ENCODE data around the gene MMP3.
"Not testable (repeated sequence)": the region's sequence is repeated elsewhere in the genome, so short reads cannot be mapped to it uniquely, and the experiment has no call there.

Gene MMP3

DNA sequence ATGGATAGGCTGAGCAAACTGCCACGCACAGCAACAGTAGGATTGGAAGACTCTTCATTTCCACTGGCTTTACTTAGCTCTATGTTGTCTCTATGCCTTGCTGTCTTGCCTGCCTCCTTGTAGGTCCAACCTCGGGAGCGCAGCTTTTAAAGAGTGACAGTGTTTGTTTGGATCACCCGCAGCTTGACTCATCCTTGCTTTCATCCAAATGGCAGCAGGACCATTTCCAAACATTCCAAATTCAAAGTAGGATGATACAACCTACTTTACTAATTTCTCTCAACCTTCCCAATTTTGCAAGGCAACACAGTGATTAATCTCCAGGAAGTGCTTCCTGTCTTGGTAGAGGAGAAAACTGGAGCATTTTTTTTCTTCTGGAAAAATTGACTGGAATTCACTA is at the start of gene MMP3:
Gene MMP3 (minus strand): TSS at position 121 of the 400 bp plus-strand sequence. CDS start 63 bp downstream, at position 58.
- in situ Hi-C loops (cut with HindIII; ENCODE audit: low pct_ligation_motif_present, low pct_unique_long_range_greater_than_20kb, low sequenced_read_pairs): no loop called here
- DNase-seq: no peak

- no peak for DNase-seq
- in situ Hi-C loops (cut with HindIII; ENCODE audit: low pct_ligation_motif_present, low pct_unique_long_range_greater_than_20kb, low sequenced_read_pairs): no loop called here
These were observed 48.3 kb upstream of the MMP3 start for GRCh38 chr11:102891736-102892135.

- in situ Hi-C loops (cut with HindIII; ENCODE audit: low pct_ligation_motif_present, low pct_unique_long_range_greater_than_20kb, low sequenced_read_pairs): no loop called here
These were observed 43.6 kb upstream of the MMP3 start for GRCh38 chr11:102886999-102887398.

GRCh38 chr11:102883141-102883540 is 39.7 kb upstream of the MMP3 start:
- in situ Hi-C loops (cut with HindIII; ENCODE audit: low pct_ligation_motif_present, low pct_unique_long_range_greater_than_20kb, low sequenced_read_pairs): no loop called here
- no peak for DNase-seq

More at GRCh38 chr11:102886999-102887398, 43.6 kb upstream of the MMP3 start:
- DNase-seq: no peak

DNA sequence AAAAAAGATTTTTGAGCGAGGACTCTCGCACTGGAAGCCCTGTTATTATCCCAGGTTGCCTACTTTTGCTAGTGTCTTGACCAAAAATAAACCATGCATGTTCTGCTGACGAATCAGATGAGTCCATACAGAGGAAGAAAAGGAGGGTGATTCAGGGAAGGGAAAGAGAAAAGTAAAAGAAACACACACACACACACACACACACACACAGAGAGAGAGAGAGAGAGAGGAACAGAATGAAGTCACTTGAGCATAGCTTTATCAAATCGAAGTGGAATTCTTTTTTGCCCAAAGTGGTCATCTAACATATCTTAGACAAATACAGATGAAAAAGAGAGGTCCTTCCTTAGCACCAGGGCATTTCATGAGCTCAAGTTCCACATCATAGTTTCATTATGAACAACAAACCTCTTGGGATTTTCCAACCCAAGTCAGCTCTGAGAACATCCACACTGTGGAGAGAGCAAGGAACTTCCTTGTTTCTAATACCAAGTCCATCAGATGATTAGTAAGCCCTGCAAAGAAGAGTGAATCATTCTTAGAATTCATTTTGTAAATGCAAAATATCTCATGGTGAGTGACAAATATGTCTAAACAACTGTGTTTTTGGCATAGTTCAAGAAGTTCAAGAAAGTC is 39.1 kb upstream of the MMP3 start:
- in situ Hi-C loops (cut with HindIII; ENCODE audit: low pct_ligation_motif_present, low pct_unique_long_range_greater_than_20kb, low sequenced_read_pairs): no loop called here
- no peak for DNase-seq

DNA sequence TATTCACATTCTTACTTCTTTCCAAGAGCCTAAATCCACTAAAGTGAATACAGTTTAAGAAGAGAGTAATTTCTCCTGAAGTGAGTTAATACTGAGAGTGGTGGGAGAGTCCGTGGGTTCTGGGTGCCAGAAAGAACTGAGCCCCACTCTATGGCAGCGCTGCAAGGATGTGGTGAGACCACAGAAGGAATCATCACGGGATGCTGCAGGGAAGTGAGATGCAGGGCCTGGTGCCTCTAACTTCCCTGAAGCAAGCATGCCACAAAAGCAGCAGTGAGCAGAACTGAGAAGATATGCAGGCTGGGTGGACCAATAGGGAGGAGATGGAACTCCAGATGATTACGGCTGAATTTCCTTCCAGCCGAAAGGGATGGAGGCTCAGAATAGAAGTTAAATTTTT is 36.4 kb upstream of the MMP3 start:
- no peak for DNase-seq
- in situ Hi-C loops (cut with HindIII; ENCODE audit: low pct_ligation_motif_present, low pct_unique_long_range_greater_than_20kb, low sequenced_read_pairs): no loop called here

DNA sequence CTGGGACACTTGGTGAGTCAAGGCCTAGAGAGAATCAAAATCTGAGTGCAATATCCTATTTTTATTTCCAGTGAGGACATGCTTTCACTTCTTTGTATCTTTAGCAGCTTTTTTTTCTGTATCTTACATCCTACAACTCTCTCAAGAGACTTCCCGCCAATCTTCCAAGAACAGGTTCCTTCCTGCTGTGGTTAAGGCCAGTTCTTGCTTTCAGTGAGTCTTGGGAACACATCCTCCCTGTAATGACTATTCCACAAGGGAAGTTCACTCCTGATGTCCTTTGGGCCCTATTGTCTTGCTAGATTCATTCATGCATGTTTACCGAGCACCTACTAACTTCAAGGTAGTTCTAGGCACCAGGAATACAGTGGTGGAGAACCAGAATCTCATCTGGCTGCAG is 35.2 kb upstream of the MMP3 start:
- in situ Hi-C loops (cut with HindIII; ENCODE audit: low pct_ligation_motif_present, low pct_unique_long_range_greater_than_20kb, low sequenced_read_pairs): no loop called here
- no peak for DNase-seq

DNA sequence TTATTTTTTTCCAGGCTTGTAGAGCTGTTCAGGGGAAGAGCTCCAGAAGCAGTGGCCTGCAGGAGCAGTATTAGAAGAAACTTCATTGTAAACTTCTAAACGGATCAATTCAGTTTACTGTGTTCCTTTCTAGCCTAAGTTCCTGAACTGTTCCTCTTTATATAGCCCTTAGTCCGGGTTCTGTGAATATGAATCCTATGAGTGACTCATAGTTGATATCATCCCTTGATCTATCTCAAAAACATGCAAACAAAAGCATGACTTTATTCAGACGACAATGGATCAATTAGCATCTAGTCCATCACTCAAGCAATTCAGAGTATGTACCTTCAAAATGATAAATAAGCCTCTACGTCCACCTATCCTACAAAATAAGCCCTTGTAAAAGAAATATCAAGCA is 31.4 kb upstream of the MMP3 start, which contains the start of gene MMP12:
Gene MMP12 (minus strand): TSS at position 131 of the 400 bp plus-strand sequence. CDS start 45 bp downstream, at position 86.
- DNase-seq: no peak
- in situ Hi-C loops (cut with HindIII; ENCODE audit: low pct_ligation_motif_present, low pct_unique_long_range_greater_than_20kb, low sequenced_read_pairs): no loop called here

DNA sequence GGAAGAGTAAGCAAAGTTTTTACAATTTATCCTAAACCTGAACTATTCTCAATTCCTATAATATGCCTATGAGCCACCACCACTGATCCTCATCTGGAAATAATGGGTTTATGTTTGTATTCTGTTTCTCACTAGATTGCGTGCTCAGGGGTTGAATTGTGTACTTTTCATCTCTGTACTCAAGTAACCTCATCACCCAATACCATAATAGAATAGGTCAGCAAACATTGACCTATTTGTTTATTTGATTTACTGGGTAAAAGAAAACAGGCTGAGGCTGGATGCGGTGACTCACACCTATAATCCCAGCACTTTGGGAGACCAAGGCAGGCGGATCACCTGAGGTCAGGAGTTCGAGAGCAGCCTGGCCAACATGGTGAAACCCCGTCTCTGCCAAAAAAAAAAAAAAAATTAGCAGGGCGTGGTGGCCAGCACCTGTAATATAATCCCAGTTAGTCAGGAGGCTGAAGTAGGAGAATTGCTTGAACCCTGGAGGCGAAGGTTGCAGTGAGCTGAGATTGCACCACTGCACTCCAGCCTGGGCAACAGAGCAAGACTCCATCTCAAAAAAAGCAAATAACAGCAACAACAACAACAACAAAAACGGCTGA is 26.1 kb upstream of the MMP3 start:
- in situ Hi-C loops (cut with HindIII; ENCODE audit: low pct_ligation_motif_present, low pct_unique_long_range_greater_than_20kb, low sequenced_read_pairs): not testable (repeated sequence)

DNA sequence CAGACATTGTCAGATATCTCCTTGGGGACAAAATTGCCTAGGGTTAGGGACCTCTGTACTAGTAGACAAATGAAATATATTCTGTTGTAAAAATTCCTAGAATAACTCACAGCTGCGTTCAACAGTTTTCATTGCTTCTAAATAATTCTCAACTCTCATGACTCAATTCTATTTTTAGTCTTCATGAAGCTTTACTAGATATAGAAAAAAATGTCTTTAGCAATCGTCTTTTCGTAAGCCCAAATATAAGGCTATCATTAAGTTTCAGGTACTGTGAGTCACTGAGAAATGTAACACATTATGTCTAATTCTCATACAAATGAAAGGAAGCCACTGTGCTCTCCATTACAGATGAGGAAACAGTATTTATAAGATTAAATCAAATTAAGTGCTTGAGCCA is 24.9 kb upstream of the MMP3 start:
- no peak for DNase-seq
- in situ Hi-C loops (cut with HindIII; ENCODE audit: low pct_ligation_motif_present, low pct_unique_long_range_greater_than_20kb, low sequenced_read_pairs): no loop called here

More for the DNA sequence above, 26.1 kb upstream of the MMP3 start:
- not testable (repeated sequence) for DNase-seq

DNA sequence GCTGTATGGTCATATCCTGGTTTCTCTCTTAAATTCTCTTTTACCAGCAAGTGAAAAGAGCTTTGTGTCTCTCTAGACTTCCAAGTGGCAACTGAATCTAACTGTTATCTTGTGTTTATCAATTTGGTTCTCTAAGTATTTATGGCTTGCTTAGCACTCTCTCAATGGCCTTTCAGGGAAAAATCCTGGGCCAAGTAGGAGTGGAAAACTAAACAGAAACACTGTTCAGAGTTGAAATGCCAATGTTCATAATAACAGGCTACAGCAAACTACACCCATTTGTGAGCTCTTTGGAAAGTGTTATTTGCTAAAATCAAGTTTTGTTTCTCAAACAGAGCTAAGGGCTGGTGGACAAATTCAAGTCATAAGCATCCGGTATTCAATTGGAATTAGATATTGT is 21.3 kb upstream of the MMP3 start:
- DNase-seq: no peak
- in situ Hi-C loops (cut with HindIII; ENCODE audit: low pct_ligation_motif_present, low pct_unique_long_range_greater_than_20kb, low sequenced_read_pairs): no loop called here

- in situ Hi-C loops (cut with HindIII; ENCODE audit: low pct_ligation_motif_present, low pct_unique_long_range_greater_than_20kb, low sequenced_read_pairs): no loop called here
- no peak for DNase-seq
These were observed 10.5 kb upstream of the MMP3 start for GRCh38 chr11:102853956-102854355.

DNA sequence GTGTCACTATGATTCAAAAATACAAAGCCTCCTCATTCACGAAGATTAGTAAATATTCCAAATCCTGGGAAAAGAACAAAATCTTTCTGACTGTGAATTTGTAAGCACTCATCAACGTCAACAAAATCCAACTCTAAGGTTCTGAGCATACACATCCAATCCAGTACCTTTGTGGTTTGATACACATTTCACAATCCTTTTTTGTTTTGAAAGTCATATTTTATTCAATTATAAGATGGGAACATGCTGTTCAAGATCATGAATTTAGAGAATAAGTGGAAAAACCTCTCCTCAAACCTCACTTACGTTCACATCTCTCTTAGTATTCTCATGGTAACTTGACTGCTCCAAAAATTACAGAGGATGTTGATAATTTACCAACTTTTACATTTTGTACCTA is 9.6 kb upstream of the MMP3 start:
- in situ Hi-C loops (cut with HindIII; ENCODE audit: low pct_ligation_motif_present, low pct_unique_long_range_greater_than_20kb, low sequenced_read_pairs): no loop called here

GRCh38 chr11:102850973-102851745 is 7.8 kb upstream of the MMP3 start:
- in situ Hi-C loops (cut with HindIII; ENCODE audit: low pct_ligation_motif_present, low pct_unique_long_range_greater_than_20kb, low sequenced_read_pairs): no loop called here
- peak; percentile 8 for DNase-seq

More for the DNA sequence above, 9.6 kb upstream of the MMP3 start:
- DNase-seq: no peak

GRCh38 chr11:102849311-102849710 is 5.9 kb upstream of the MMP3 start:
- in situ Hi-C loops (cut with HindIII; ENCODE audit: low pct_ligation_motif_present, low pct_unique_long_range_greater_than_20kb, low sequenced_read_pairs): no loop called here
- DNase-seq: no peak

GRCh38 chr11:102846292-102846691 is 2.9 kb upstream of the MMP3 start:
- DNase-seq: no peak
- in situ Hi-C loops (cut with HindIII; ENCODE audit: low pct_ligation_motif_present, low pct_unique_long_range_greater_than_20kb, low sequenced_read_pairs): no loop called here

GRCh38 chr11:102842930-102843329 is 479 bp downstream of the MMP3 start:
- DNase-seq: no peak
- in situ Hi-C loops (cut with HindIII; ENCODE audit: low pct_ligation_motif_present, low pct_unique_long_range_greater_than_20kb, low sequenced_read_pairs): no loop called here

- in situ Hi-C loops (cut with HindIII; ENCODE audit: low pct_ligation_motif_present, low pct_unique_long_range_greater_than_20kb, low sequenced_read_pairs): no loop called here
- no peak for DNase-seq
These were observed 3.4 kb downstream of the MMP3 start for GRCh38 chr11:102840018-102840417.

DNA sequence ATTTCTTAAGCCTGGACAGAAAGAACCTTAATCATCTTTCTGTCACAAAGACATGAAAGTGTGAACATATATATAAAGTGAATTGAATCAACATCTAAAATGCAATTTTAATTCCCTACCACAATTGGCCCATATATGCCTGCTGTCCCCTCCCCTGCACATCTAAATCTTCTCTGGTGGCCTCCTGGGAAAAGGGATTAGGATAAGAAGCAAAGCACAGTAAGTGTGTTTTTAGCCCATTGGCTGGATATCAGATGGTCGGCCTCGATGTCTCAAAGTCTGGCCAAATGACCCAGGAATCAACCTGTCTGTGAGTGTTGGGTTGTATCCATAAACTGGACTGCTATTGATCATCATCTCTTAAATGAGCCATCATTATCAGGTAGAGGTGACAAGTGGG is 5.8 kb downstream of the MMP3 start:
- DNase-seq: no peak
- in situ Hi-C loops (cut with HindIII; ENCODE audit: low pct_ligation_motif_present, low pct_unique_long_range_greater_than_20kb, low sequenced_read_pairs): no loop called here

- no peak for DNase-seq
- in situ Hi-C loops (cut with HindIII; ENCODE audit: low pct_ligation_motif_present, low pct_unique_long_range_greater_than_20kb, low sequenced_read_pairs): no loop called here
These were observed 6.3 kb downstream of the MMP3 start for GRCh38 chr11:102837156-102837555.
